ENCODE measurements around the gene SAC3D1.

SAC3D1 gene

GRCh38 chr11:65060913-65061408 lies 20.0 kb downstream of the SAC3D1 start:
- no peak for DNase-seq

GRCh38 chr11:65063532-65063931 lies 22.5 kb downstream of the SAC3D1 start:
- DNase-seq = peak in 1 of 4 experiments; percentile 22

GRCh38 chr11:65064847-65065240 lies 23.8 kb downstream of the SAC3D1 start:
- DNase-seq = no peak

GRCh38 chr11:65065851-65066250 lies 24.8 kb downstream of the SAC3D1 start:
- peak in 1 of 4 experiments; percentile 30 for DNase-seq

- DNase-seq = no peak
These were observed 25.3 kb downstream of the SAC3D1 start for GRCh38 chr11:65066315-65066714.

GRCh38 chr11:65066805-65067291 lies 25.8 kb downstream of the SAC3D1 start:
- DNase-seq = no peak

- DNase-seq = no peak
These were observed 26.4 kb downstream of the SAC3D1 start for GRCh38 chr11:65067446-65067845.

GRCh38 chr11:65069217-65069616 lies 28.2 kb downstream of the SAC3D1 start:
- peak in 3 of 4 experiments; percentile 32 to 40 (median 39) for DNase-seq

- DNase-seq = peak in 2 of 4 experiments; percentile 28 to 35
These were observed 31.1 kb downstream of the SAC3D1 start for GRCh38 chr11:65071907-65072630.

GRCh38 chr11:65072631-65072966 lies 31.6 kb downstream of the SAC3D1 start:
- no peak for DNase-seq

GRCh38 chr11:65077451-65077850 lies 36.4 kb downstream of the SAC3D1 start:
- peak; percentile 23 to 60 (median 58) for DNase-seq

GRCh38 chr11:65078151-65078550 lies 37.1 kb downstream of the SAC3D1 start:
- DNase-seq = peak; percentile 58 to 77 (median 67)

- no peak for DNase-seq
These were observed 37.9 kb downstream of the SAC3D1 start for GRCh38 chr11:65078786-65079342.

GRCh38 chr11:65083134-65083833 lies 42.3 kb downstream of the SAC3D1 start:
- no peak for DNase-seq

- peak; percentile 98 to 99 (median 98) for DNase-seq
These were observed 43.0 kb downstream of the SAC3D1 start, which contains the start of the genes CDCA5 and ZFPL1 for GRCh38 chr11:65083834-65084597. Gene CDCA5 (minus strand): TSS chr11:65084040. CDS start chr11:65083978, 62 bp downstream. Gene ZFPL1 (plus strand): TSS chr11:65084222. CDS start chr11:65084699, 477 bp downstream.

- no peak for DNase-seq
These were observed 43.8 kb downstream of the SAC3D1 start for GRCh38 chr11:65084598-65085375.

GRCh38 chr11:65085446-65085845 lies 44.4 kb downstream of the SAC3D1 start:
- peak; percentile 40 to 78 (median 62) for DNase-seq

GRCh38 chr11:65086809-65087208 lies 45.8 kb downstream of the SAC3D1 start:
- DNase-seq = no peak

- no peak for DNase-seq
These were observed 46.2 kb downstream of the SAC3D1 start for GRCh38 chr11:65087216-65087615.

GRCh38 chr11:65087827-65088226 lies 46.8 kb downstream of the SAC3D1 start:
- DNase-seq = no peak

GRCh38 chr11:65089621-65090020 lies 48.6 kb downstream of the SAC3D1 start:
- no peak for DNase-seq

GRCh38 chr11:65090628-65091027 lies 49.6 kb downstream of the SAC3D1 start:
- DNase-seq = no peak

Data from suppressor macrophage (primary cell).